ENCODE results near the gene SIGLEC1. TPM values are rescaled to one million over a fixed set of nuclear protein-coding genes. Genes with fewer than 3 reads are reported as not detected.

Gene SIGLEC1
- total and polyA plus RNA-seq, 2 of the 4 experiments (the other 2 are of a cell fraction), result not detected

DNA sequence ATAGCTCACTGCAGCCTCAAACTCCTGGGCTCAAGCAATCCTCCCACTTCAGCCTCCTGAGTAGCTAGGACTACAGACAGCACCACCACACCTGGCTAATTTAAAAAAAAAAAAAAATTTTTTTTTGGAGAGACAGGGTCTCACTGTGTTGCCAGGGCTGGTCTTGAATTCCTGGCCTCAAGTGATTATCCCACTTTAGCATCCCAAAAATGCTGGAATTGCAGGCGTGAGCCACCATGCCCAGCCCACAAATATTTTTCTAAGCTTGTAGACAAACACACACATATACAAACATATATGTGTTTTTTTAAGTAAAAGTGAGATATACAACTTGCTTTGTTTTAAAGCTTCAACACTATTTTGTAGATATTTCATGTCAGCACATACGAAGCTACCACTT, 30.9 kb upstream of the SIGLEC1 start:
- no peak overlapping the region for H3K18ac ChIP-seq (ENCODE audit: low read depth, low read length)
- H3K27me3 ChIP-seq (ENCODE audit: control insufficient read depth, insufficient read depth, low read length), result peaks cover 15% of the 10 kb centered on the region
- H3K14ac ChIP-seq (replicated peaks; ENCODE audit: low read depth, low read length), result no peak overlapping the region
- no peaks in the 10 kb centered on the region for H4K20me1 ChIP-seq (ENCODE audit: insufficient read depth, low read length)
- H3K4me2 ChIP-seq (ENCODE audit: low read depth, low read length), result no peak overlapping the region
- DNase-seq, result no peak
- no peak overlapping the region for H4K8ac ChIP-seq (ENCODE audit: low read depth in 2 of 2, low read length in 2 of 2)
- H3K9me3 ChIP-seq (ENCODE audit: control insufficient read depth, insufficient read depth, low read length), result no peaks in the 10 kb centered on the region
- dilution Hi-C loops (cut with HindIII; ENCODE audit: low sequenced_read_pairs, unreplicated experiment) (no loop called here), intact Hi-C loops (cut with micrococcal nuclease) (no loop called here), in situ Hi-C loops (cut with MboI; ENCODE audit: low sequenced_read_pairs) (no loop called here)
- H3K9ac ChIP-seq (ENCODE audit: low read depth, low read length), result no peak overlapping the region
- H2BK15ac ChIP-seq (ENCODE audit: low read depth, low read length), result no peak overlapping the region
- H3K27ac ChIP-seq (ENCODE audit: insufficient read depth, low read length), result no peak overlapping the region
- H4K5ac ChIP-seq (ENCODE audit: low read depth, low read length), result no peak overlapping the region
- H3K23ac ChIP-seq (ENCODE audit: low read depth, low read length), result no peak overlapping the region
- no peak overlapping the region for H3K56ac ChIP-seq (ENCODE audit: extremely low read depth, insufficient read depth, low read length)
- no peak overlapping the region for H2AFZ ChIP-seq (replicated peaks; ENCODE audit: low read length, poor library complexity)
- no peaks in the 10 kb centered on the region for H3K79me1 ChIP-seq (ENCODE audit: low read depth in 1 of 2, low read length in 2 of 2)
- no peak overlapping the region for H3K4me3 ChIP-seq (ENCODE audit: insufficient read depth, low read depth, low read length)
- no peak overlapping the region for H2AK9ac ChIP-seq (replicated peaks; ENCODE audit: low read depth, low read length, poor library complexity)
- no peak overlapping the region for H2BK20ac ChIP-seq (ENCODE audit: low read depth, low read length)
- no peaks in the 10 kb centered on the region for H3K36me3 ChIP-seq (ENCODE audit: control insufficient read depth, insufficient read depth, low read length)
- no peaks in the 10 kb centered on the region for H3K4me1 ChIP-seq (ENCODE audit: control insufficient read depth, insufficient read depth, low read length)
- TF ChIP-seq RCOR1 (IDR thresholded peaks at IDR 0.05; ENCODE audit: insufficient replicate concordance, low read length) (no peak), NFE2L2 (IDR thresholded peaks at IDR 0.05; ENCODE audit: low read depth, low read length) (no peak), BHLHE40 (IDR thresholded peaks at IDR 0.05; ENCODE audit: low read depth, low read length) (no peak), CEBPB (IDR thresholded peaks at IDR 0.05; ENCODE audit: low read depth, low read length) (no peak), RAD21 (IDR thresholded peaks at IDR 0.05; ENCODE audit: low read length) (no peak), FOS (IDR thresholded peaks at IDR 0.05; ENCODE audit: low read depth, low read length) (no peak), MAFK (IDR thresholded peaks at IDR 0.05; ENCODE audit: low read depth, low read length) (no peak), MXI1 (IDR thresholded peaks at IDR 0.05; ENCODE audit: borderline replicate concordance, low read depth, low read length) (no peak), MAZ (IDR thresholded peaks at IDR 0.05; ENCODE audit: borderline replicate concordance, low read depth, low read length) (no peak), CHD1 (IDR thresholded peaks at IDR 0.05; ENCODE audit: low read depth, low read length) (no peak), POLR2A (IDR thresholded peaks at IDR 0.05; ENCODE audit: low read depth, low read length) (no peak), RFX5 (IDR thresholded peaks at IDR 0.05; ENCODE audit: low read depth, low read length) (no peak), SMC3 (IDR thresholded peaks at IDR 0.05; ENCODE audit: low read depth, low read length) (no peak)
- TF ChIP-seq, protein P1, sequence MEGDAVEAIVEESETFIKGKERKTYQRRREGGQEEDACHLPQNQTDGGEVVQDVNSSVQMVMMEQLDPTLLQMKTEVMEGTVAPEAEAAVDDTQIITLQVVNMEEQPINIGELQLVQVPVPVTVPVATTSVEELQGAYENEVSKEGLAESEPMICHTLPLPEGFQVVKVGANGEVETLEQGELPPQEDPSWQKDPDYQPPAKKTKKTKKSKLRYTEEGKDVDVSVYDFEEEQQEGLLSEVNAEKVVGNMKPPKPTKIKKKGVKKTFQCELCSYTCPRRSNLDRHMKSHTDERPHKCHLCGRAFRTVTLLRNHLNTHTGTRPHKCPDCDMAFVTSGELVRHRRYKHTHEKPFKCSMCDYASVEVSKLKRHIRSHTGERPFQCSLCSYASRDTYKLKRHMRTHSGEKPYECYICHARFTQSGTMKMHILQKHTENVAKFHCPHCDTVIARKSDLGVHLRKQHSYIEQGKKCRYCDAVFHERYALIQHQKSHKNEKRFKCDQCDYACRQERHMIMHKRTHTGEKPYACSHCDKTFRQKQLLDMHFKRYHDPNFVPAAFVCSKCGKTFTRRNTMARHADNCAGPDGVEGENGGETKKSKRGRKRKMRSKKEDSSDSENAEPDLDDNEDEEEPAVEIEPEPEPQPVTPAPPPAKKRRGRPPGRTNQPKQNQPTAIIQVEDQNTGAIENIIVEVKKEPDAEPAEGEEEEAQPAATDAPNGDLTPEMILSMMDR (conservative IDR thresholded peaks at IDR 0.05; ENCODE audit: low read depth, low read length), result no peak
- TF ChIP-seq, protein P2, sequence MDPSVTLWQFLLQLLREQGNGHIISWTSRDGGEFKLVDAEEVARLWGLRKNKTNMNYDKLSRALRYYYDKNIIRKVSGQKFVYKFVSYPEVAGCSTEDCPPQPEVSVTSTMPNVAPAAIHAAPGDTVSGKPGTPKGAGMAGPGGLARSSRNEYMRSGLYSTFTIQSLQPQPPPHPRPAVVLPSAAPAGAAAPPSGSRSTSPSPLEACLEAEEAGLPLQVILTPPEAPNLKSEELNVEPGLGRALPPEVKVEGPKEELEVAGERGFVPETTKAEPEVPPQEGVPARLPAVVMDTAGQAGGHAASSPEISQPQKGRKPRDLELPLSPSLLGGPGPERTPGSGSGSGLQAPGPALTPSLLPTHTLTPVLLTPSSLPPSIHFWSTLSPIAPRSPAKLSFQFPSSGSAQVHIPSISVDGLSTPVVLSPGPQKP (IDR thresholded peaks at IDR 0.05; ENCODE audit: borderline replicate concordance, low read depth, low read length), result no peak
- TF ChIP-seq, protein P3, sequence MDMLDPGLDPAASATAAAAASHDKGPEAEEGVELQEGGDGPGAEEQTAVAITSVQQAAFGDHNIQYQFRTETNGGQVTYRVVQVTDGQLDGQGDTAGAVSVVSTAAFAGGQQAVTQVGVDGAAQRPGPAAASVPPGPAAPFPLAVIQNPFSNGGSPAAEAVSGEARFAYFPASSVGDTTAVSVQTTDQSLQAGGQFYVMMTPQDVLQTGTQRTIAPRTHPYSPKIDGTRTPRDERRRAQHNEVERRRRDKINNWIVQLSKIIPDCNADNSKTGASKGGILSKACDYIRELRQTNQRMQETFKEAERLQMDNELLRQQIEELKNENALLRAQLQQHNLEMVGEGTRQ (IDR thresholded peaks at IDR 0.05; ENCODE audit: low read depth, low read length), result no peak
- H2AK5ac ChIP-seq (ENCODE audit: low read depth, low read length), result no peak overlapping the region
- BruUV-seq (replicated peaks), result no TSS peak
- H3K4ac ChIP-seq (ENCODE audit: low read depth, low read length), result no peak overlapping the region
- no CpG with 5 or more reads among the region's 2 CpGs for WGBS, 2 experiments (ENCODE audit: extremely low coverage in 2 of 2, insufficient read length in 1 of 2)
- CTCF ChIA-PET, result no interaction called here
- H2BK5ac ChIP-seq (ENCODE audit: low read depth, low read length, poor library complexity, severe bottlenecking), result no peak overlapping the region
- H3K9me1 ChIP-seq (ENCODE audit: insufficient read depth, low read length), result no peaks in the 10 kb centered on the region
- ATAC-seq (ENCODE audit: low read depth), result no peak
- POLR2A ChIA-PET (ENCODE audit: unreplicated experiment), result no interaction called here
- no peak overlapping the region for H2BK120ac ChIP-seq (ENCODE audit: low read depth, low read length)
- no peak overlapping the region for H4K91ac ChIP-seq (ENCODE audit: insufficient read depth, low read depth, low read length)

All from IMR-90 (cell line).